GM23338 (cell line): ENCODE measurements around the gene CLSTN2.

Experiments
- CREB1 ChIP-seq: fragments of 250-450 bp; sonication (Bioruptor Pico); IDR thresholded peaks from 2 replicates; pipeline ENCODE4 v1.5.0; 2020; ENCODE audit warnings: low read depth, mild to moderate bottlenecking, moderate library complexity
- CTCF ChIP-seq, 2 experiments: fragments of 200-600 bp in 1 of 2; sonication (generic) in 1 of 2; conservative IDR thresholded peaks; 2 replicates each; pipeline versions ENCODE4 v1.5.1 to v1.6.1; 2016 to 2017; ENCODE audit warnings: antibody characterized with exemption in 2 of 2, low read depth in 2 of 2, mild to moderate bottlenecking in 2 of 2, moderate library complexity in 1 of 2
- EZH2 ChIP-seq: fragments of 200-600 bp; sonication (generic); IDR thresholded peaks from one replicate; pipeline ENCODE4 v1.8.0; 2017; ENCODE audit warnings: antibody characterized with exemption, mild to moderate bottlenecking, low read depth; ENCODE audit not compliant: unreplicated experiment
- EZH2phosphoT487 ChIP-seq: fragments of 200-600 bp; sonication (generic); IDR thresholded peaks from one replicate; pipeline ENCODE4 v1.8.1; 2018; ENCODE audit warnings: antibody characterized with exemption; ENCODE audit not compliant: unreplicated experiment
- NANOG ChIP-seq: IDR thresholded peaks from 2 replicates; pipeline ENCODE4 v1.6.1; 2016; ENCODE audit warnings: antibody characterized with exemption, borderline replicate concordance
- POLR2AphosphoS5 ChIP-seq: IDR thresholded peaks from 2 replicates; pipeline ENCODE4 v1.6.1; 2016; ENCODE audit warnings: antibody characterized with exemption, low read depth
- TF ChIP-seq, protein P1 (sequence below): fragments of 250-450 bp; sonication (Bioruptor Pico); IDR thresholded peaks from 2 replicates; pipeline ENCODE4 v1.5.0; 2020; ENCODE audit warnings: mild to moderate bottlenecking, moderate library complexity
- TF ChIP-seq, protein P2 (sequence below): IDR thresholded peaks from one replicate; pipeline ENCODE4 v1.6.1; 2018; ENCODE audit warnings: antibody characterized with exemption; ENCODE audit not compliant: unreplicated experiment

DNA sequence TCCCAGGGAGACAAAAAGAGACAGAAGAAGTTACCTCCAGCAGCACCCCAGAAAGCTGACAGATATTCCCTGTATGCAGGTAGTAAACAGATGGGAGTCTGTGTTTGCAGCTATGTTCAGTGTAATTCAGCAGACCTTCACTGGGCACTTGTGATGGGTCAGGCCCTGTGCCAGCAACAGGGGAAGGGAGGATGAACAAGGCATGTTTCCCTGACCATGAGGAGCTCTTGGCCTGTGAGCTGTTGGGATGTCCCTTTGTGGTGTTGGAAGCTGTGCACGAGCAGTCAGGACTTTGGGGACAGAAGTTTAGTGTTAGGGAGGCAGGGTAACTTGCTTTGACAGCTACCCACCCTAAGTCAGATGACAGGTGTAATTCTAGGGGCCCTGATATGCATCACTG is 636.9 kb downstream of the CLSTN2 start:
- TF ChIP-seq CTCF (conservative IDR thresholded peaks at IDR 0.05; ENCODE audit: low read depth in 2 of 2) (no peak), CREB1 (no peak), EZH2phosphoT487 (no peak), EZH2 (no peak), POLR2AphosphoS5 (no peak), NANOG (no peak)
- TF ChIP-seq, protein P1, sequence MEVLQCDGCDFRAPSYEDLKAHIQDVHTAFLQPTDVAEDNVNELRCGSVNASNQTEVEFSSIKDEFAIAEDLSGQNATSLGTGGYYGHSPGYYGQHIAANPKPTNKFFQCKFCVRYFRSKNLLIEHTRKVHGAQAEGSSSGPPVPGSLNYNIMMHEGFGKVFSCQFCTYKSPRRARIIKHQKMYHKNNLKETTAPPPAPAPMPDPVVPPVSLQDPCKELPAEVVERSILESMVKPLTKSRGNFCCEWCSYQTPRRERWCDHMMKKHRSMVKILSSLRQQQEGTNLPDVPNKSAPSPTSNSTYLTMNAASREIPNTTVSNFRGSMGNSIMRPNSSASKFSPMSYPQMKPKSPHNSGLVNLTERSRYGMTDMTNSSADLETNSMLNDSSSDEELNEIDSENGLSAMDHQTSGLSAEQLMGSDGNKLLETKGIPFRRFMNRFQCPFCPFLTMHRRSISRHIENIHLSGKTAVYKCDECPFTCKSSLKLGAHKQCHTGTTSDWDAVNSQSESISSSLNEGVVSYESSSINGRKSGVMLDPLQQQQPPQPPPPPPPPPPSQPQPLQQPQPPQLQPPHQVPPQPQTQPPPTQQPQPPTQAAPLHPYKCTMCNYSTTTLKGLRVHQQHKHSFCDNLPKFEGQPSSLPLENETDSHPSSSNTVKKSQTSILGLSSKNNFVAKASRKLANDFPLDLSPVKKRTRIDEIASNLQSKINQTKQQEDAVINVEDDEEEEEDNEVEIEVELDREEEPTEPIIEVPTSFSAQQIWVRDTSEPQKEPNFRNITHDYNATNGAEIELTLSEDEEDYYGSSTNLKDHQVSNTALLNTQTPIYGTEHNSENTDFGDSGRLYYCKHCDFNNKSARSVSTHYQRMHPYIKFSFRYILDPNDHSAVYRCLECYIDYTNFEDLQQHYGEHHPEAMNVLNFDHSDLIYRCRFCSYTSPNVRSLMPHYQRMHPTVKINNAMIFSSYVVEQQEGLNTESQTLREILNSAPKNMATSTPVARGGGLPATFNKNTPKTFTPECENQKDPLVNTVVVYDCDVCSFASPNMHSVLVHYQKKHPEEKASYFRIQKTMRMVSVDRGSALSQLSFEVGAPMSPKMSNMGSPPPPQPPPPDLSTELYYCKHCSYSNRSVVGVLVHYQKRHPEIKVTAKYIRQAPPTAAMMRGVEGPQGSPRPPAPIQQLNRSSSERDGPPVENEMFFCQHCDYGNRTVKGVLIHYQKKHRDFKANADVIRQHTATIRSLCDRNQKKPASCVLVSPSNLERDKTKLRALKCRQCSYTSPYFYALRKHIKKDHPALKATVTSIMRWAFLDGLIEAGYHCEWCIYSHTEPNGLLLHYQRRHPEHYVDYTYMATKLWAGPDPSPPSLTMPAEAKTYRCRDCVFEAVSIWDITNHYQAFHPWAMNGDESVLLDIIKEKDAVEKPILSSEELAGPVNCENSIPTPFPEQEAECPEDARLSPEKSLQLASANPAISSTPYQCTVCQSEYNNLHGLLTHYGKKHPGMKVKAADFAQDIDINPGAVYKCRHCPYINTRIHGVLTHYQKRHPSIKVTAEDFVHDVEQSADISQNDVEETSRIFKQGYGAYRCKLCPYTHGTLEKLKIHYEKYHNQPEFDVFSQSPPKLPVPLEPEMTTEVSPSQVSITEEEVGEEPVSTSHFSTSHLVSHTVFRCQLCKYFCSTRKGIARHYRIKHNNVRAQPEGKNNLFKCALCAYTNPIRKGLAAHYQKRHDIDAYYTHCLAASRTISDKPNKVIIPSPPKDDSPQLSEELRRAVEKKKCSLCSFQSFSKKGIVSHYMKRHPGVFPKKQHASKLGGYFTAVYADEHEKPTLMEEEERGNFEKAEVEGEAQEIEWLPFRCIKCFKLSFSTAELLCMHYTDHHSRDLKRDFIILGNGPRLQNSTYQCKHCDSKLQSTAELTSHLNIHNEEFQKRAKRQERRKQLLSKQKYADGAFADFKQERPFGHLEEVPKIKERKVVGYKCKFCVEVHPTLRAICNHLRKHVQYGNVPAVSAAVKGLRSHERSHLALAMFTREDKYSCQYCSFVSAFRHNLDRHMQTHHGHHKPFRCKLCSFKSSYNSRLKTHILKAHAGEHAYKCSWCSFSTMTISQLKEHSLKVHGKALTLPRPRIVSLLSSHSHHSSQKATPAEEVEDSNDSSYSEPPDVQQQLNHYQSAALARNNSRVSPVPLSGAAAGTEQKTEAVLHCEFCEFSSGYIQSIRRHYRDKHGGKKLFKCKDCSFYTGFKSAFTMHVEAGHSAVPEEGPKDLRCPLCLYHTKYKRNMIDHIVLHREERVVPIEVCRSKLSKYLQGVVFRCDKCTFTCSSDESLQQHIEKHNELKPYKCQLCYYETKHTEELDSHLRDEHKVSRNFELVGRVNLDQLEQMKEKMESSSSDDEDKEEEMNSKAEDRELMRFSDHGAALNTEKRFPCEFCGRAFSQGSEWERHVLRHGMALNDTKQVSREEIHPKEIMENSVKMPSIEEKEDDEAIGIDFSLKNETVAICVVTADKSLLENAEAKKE: no peak
- TF ChIP-seq, protein P2, sequence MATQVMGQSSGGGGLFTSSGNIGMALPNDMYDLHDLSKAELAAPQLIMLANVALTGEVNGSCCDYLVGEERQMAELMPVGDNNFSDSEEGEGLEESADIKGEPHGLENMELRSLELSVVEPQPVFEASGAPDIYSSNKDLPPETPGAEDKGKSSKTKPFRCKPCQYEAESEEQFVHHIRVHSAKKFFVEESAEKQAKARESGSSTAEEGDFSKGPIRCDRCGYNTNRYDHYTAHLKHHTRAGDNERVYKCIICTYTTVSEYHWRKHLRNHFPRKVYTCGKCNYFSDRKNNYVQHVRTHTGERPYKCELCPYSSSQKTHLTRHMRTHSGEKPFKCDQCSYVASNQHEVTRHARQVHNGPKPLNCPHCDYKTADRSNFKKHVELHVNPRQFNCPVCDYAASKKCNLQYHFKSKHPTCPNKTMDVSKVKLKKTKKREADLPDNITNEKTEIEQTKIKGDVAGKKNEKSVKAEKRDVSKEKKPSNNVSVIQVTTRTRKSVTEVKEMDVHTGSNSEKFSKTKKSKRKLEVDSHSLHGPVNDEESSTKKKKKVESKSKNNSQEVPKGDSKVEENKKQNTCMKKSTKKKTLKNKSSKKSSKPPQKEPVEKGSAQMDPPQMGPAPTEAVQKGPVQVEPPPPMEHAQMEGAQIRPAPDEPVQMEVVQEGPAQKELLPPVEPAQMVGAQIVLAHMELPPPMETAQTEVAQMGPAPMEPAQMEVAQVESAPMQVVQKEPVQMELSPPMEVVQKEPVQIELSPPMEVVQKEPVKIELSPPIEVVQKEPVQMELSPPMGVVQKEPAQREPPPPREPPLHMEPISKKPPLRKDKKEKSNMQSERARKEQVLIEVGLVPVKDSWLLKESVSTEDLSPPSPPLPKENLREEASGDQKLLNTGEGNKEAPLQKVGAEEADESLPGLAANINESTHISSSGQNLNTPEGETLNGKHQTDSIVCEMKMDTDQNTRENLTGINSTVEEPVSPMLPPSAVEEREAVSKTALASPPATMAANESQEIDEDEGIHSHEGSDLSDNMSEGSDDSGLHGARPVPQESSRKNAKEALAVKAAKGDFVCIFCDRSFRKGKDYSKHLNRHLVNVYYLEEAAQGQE: no peak
